ENCODE results near the gene MYH9.

The MYH9 gene

DNA sequence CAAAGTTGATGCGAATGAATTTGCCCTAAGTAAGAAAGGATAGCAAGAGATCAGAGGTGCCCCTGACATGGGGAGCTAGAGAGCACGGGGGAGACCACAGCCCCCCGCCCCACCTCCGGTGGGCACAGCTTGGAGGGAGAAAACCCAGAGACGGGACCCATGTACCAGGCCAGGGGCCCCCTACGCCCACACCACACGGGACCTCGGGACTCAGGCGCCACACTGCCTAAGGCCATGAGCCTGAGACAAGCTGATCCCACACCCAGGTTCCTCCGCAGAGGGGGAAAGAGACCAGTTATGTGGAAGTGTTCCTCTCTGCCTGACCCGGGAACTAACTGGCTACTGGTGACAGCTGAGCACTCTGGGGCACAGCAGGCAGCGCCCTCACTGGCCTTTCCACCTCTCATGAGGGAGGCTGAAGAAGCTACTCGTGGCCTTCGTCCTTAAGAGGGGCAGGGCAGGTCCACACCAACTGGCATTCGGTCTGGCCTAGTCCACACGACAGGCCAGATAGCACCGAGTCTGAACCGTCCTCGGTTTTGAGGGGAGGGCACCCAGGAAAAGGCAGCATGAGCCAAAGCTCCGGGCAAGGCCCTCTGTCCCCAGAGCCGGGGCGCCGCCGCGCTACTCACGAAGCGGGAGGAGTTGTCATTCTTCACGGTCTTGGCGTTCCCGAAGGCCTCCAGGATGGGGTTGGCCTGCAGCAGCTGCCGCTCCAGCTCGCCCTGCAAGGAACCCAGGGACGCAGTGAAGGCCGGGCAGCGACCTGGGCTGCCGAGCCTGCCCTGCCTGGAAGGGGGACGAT, 65.8 kb downstream of the MYH9 start:
- peaks cover 69 to 91% (median 80%) of the 10 kb centered on the region in 3 donors for H3K36me3 ChIP-seq
- H3K9me3 ChIP-seq: no peaks in the 10 kb centered on the region
- H3K27me3 ChIP-seq: no peaks in the 10 kb centered on the region
- peaks cover 0 to 84% (median 57%) of the 10 kb centered on the region in 4 donors for H3K4me1 ChIP-seq
- H3K4me3 ChIP-seq: no peak overlapping the region
- TF ChIP-seq, protein P1, sequence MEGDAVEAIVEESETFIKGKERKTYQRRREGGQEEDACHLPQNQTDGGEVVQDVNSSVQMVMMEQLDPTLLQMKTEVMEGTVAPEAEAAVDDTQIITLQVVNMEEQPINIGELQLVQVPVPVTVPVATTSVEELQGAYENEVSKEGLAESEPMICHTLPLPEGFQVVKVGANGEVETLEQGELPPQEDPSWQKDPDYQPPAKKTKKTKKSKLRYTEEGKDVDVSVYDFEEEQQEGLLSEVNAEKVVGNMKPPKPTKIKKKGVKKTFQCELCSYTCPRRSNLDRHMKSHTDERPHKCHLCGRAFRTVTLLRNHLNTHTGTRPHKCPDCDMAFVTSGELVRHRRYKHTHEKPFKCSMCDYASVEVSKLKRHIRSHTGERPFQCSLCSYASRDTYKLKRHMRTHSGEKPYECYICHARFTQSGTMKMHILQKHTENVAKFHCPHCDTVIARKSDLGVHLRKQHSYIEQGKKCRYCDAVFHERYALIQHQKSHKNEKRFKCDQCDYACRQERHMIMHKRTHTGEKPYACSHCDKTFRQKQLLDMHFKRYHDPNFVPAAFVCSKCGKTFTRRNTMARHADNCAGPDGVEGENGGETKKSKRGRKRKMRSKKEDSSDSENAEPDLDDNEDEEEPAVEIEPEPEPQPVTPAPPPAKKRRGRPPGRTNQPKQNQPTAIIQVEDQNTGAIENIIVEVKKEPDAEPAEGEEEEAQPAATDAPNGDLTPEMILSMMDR (IDR thresholded peaks at IDR 0.05): no peak
- DNase-seq: no peak
- intact Hi-C loops (cut with DNase I; ENCODE audit: low total_unique reads): loop anchor here (5.0 kb wide), 1 partner anchor 65 kb away; the partner anchor contains the start of gene MYH9
- peak overlapping the region; percentile 95 for H3K27ac ChIP-seq

DNA sequence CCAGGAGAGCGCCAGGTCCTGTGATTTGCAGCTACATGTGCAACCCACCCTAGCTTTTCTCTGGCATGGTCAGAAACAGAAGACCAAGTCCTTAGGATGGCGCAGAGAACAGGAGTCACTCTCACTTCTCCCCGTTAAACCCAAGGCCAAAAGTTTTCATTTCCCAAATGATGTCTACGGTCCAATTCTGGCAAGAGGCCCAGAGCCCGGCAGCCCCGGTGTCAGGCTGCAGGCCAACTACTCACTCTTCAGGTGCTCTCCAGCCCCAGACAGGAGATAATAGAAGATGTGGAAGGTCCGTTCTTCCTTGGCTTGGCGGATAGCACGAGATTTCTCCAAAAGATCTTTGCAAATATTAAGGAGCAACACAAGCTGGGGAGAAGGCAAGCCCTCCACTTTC, 67.2 kb downstream of the MYH9 start:
- no peaks in the 10 kb centered on the region for H3K9me3 ChIP-seq
- no peak overlapping the region for H3K4me3 ChIP-seq
- H3K27me3 ChIP-seq: no peaks in the 10 kb centered on the region
- intact Hi-C loops (cut with DNase I; ENCODE audit: low total_unique reads): loop anchor here (5.0 kb wide), 1 partner anchor 67 kb away; the partner anchor contains the start of gene MYH9
- TF ChIP-seq, protein P1 (IDR thresholded peaks at IDR 0.05): no peak
- no peak for DNase-seq
- H3K4me1 ChIP-seq: peaks cover 0 to 70% (median 43%) of the 10 kb centered on the region in 4 donors
- peak overlapping the region; percentile 95 for H3K27ac ChIP-seq
- H3K36me3 ChIP-seq: peaks cover 72 to 92% (median 80%) of the 10 kb centered on the region in 3 donors

DNA sequence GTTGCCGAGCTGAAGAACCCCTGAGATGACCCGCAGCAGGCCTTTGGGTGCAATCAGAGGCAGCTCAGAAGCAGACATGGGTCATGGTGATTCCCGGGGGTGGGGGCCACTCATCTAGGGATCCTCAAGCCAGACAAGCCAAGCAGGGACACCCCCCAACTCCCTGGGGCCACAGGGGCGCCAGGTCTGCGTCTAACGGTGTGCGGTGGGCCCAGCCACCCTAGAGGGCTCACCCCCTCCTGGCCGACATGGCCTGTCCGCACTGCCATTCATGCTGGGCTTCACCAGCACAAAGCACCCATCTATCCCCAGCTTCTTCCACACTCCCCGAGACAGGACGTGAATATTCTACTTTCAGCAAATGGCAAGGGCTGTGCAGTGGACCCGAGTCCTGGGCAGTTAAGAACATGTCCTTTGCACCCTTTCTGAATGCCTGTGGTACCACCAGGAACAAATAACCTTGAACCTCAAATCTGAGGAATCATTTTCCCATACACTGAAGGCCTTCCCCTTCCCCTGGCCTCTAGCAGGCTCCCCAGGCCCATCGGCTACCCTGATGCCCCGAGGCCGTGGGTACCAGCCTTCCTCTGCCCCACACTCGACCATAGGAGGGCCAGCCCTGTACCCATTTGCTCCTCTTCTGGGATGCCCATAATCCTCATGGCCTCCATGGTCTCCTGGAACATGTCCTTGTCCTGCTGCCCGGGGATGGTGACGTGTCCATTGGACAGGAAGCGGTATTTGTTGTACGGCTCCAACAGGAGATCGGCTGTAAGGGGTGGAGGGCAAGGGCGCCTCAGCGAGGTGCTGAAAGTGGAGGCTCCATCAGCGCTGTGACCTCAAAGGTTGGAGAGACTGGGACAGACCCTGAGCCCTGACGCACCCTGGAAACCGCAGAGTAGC, 67.9 kb downstream of the MYH9 start:
- peak overlapping the region; percentile 95 for H3K27ac ChIP-seq

DNA sequence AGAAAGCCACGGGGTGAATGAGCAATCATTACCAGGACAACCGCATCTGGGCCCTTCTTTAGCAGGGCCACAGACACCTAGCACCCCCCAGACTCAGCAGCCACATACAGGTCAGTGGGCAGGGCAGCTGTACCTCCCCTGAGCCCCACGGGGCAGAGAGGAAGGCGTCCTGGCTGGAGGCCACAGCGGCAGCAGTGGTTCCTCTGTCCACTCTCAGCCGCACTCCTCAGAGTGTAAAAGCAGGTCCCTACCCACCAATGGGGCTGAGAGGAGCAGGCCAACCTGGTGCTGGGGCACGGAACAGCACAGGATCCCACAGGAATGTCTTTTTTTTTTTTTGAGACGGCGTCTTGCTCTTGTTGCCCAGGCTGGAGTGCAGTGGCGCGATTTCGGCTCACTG, 69.3 kb downstream of the MYH9 start:
- TF ChIP-seq, protein P1 (IDR thresholded peaks at IDR 0.05): no peak
- Histone ChIP-seq H3K4me3 (no peak overlapping the region), H3K36me3 (peaks cover 90 to 99% (median 92%) of the 10 kb centered on the region in 3 donors), H3K27me3 (no peaks in the 10 kb centered on the region), H3K4me1 (peaks cover 0 to 49% (median 23%) of the 10 kb centered on the region in 4 donors), H3K27ac (peak overlapping the region; percentile 95), H3K9me3 (no peaks in the 10 kb centered on the region)
- intact Hi-C loops (cut with DNase I; ENCODE audit: low total_unique reads): no loop called here
- DNase-seq: no peak

More for the DNA sequence above, 67.9 kb downstream of the MYH9 start:
- no peak overlapping the region for H3K4me3 ChIP-seq
- intact Hi-C loops (cut with DNase I; ENCODE audit: low total_unique reads): loop anchor here (5.0 kb wide), 1 partner anchor 67 kb away; the partner anchor contains the start of gene MYH9
- DNase-seq: no peak
- TF ChIP-seq, protein P1 (IDR thresholded peaks at IDR 0.05): no peak
- H3K9me3 ChIP-seq: no peaks in the 10 kb centered on the region
- H3K27me3 ChIP-seq: no peaks in the 10 kb centered on the region
- H3K4me1 ChIP-seq: peaks cover 0 to 63% (median 37%) of the 10 kb centered on the region in 4 donors
- H3K36me3 ChIP-seq: peaks cover 76 to 95% (median 85%) of the 10 kb centered on the region in 3 donors

DNA sequence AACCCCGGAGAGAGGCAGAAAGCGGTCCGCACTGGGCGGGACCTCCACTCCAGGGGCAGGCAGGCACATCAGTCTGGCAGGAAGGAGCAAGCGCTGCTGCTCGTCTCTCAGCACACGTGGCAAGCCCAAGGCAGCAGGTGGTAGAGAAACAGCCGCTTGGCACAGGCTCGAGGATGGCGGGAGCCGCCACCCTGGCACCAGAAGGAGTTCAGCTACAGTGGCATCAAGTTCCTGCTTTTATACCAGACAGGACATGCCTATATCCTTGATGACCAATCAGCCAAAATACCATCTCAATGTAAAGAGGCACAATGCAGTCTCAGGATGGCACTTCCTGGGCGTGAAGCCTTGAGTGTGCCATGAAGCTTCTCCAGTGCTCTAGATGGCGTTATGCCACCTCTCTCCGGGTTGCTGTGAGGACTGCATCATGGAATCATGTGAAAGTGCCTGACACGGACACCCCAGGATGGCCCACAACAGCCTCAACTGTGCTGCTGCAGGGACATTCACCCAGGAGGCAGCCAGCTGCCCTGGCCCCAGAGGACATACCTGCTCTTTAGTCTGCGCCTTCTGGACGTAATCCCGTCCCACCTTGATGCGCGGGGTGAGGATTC, 70.0 kb downstream of the MYH9 start:
- peaks cover 94 to 100% (median 97%) of the 10 kb centered on the region in 3 donors for H3K36me3 ChIP-seq
- peak overlapping the region; percentile 95 for H3K27ac ChIP-seq
- H3K4me1 ChIP-seq: peaks cover 0 to 43% (median 16%) of the 10 kb centered on the region in 4 donors
- no peaks in the 10 kb centered on the region for H3K9me3 ChIP-seq
- intact Hi-C loops (cut with DNase I; ENCODE audit: low total_unique reads): no loop called here
- no peak for DNase-seq
- no peaks in the 10 kb centered on the region for H3K27me3 ChIP-seq
- TF ChIP-seq, protein P1 (IDR thresholded peaks at IDR 0.05): no peak
- H3K4me3 ChIP-seq: no peak overlapping the region

All from tibial artery (tissue), 4 donors.